ENCODE data around the gene ATP10B. TPM values are rescaled to one million over a fixed set of nuclear protein-coding genes. Genes with fewer than 3 reads are reported as not detected.

Gene ATP10B
- total and polyA plus RNA-seq, 2 experiments from 2014 or later, result 0.03 TPM; not detected in 1

GRCh38 chr5:160547061-160547460 is 304.9 kb downstream of the ATP10B start:
- no peak for DNase-seq (ENCODE audit: low read depth in 1 of 2, low spot score in 1 of 2)
- Histone ChIP-seq H3K9me3 (ENCODE audit: low read depth) (no peaks in the 10 kb centered on the region), H3K4me3 (no peak overlapping the region), H3K27ac (no peak overlapping the region), H3K4me1 (ENCODE audit: low read depth) (no peaks in the 10 kb centered on the region), H3K27me3 (peaks cover 48% of the 10 kb centered on the region), H3K36me3 (no peaks in the 10 kb centered on the region)
- TF ChIP-seq, protein P1, sequence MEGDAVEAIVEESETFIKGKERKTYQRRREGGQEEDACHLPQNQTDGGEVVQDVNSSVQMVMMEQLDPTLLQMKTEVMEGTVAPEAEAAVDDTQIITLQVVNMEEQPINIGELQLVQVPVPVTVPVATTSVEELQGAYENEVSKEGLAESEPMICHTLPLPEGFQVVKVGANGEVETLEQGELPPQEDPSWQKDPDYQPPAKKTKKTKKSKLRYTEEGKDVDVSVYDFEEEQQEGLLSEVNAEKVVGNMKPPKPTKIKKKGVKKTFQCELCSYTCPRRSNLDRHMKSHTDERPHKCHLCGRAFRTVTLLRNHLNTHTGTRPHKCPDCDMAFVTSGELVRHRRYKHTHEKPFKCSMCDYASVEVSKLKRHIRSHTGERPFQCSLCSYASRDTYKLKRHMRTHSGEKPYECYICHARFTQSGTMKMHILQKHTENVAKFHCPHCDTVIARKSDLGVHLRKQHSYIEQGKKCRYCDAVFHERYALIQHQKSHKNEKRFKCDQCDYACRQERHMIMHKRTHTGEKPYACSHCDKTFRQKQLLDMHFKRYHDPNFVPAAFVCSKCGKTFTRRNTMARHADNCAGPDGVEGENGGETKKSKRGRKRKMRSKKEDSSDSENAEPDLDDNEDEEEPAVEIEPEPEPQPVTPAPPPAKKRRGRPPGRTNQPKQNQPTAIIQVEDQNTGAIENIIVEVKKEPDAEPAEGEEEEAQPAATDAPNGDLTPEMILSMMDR (IDR thresholded peaks at IDR 0.05; ENCODE audit: low read depth, low read length), result no peak

GRCh38 chr5:160545832-160546231 is 306.2 kb downstream of the ATP10B start:
- no peak for DNase-seq (ENCODE audit: low read depth in 1 of 2, low spot score in 1 of 2)
- TF ChIP-seq, protein P1 (IDR thresholded peaks at IDR 0.05; ENCODE audit: low read depth, low read length), result no peak

DNA sequence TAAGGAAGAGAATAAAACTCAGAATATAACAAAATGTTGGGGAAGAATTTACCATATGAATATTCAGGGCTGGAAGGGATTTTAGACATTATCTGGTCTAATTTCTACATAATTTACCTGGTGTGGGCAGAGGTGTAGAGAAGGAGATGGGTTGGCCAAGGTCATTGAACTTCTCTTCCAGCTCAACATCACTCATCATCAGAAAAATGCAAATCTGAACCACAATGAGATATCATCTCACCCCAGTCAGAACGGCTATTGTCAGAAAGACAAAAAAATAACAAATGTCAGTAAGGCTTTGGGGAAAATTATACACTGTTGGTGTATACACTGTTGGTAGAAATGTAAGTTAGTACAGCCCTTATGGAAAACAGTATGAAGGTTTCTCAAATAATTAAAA is 308.6 kb downstream of the ATP10B start:
- H3K4me3 ChIP-seq, result no peak overlapping the region
- no peak for DNase-seq (ENCODE audit: low read depth in 1 of 2, low spot score in 1 of 2)
- no peaks in the 10 kb centered on the region for H3K36me3 ChIP-seq
- TF ChIP-seq, protein P1 (IDR thresholded peaks at IDR 0.05; ENCODE audit: low read depth, low read length), result no peak
- H3K4me1 ChIP-seq (ENCODE audit: low read depth), result no peaks in the 10 kb centered on the region
- no peak overlapping the region for H3K27ac ChIP-seq
- H3K27me3 ChIP-seq, result peaks cover 68% of the 10 kb centered on the region
- no peaks in the 10 kb centered on the region for H3K9me3 ChIP-seq (ENCODE audit: low read depth)

More at GRCh38 chr5:160545832-160546231, 306.2 kb downstream of the ATP10B start:
- Histone ChIP-seq H3K27ac (no peak overlapping the region), H3K4me1 (ENCODE audit: low read depth) (no peaks in the 10 kb centered on the region), H3K4me3 (no peak overlapping the region), H3K36me3 (no peaks in the 10 kb centered on the region), H3K27me3 (peaks cover 47% of the 10 kb centered on the region), H3K9me3 (ENCODE audit: low read depth) (no peaks in the 10 kb centered on the region)

- H3K36me3 ChIP-seq, result no peaks in the 10 kb centered on the region
- H3K27ac ChIP-seq, result no peak overlapping the region
- no peaks in the 10 kb centered on the region for H3K4me1 ChIP-seq (ENCODE audit: low read depth)
- H3K4me3 ChIP-seq, result no peak overlapping the region
- DNase-seq (ENCODE audit: low read depth in 1 of 2, low spot score in 1 of 2), result no peak
- TF ChIP-seq, protein P1 (IDR thresholded peaks at IDR 0.05; ENCODE audit: low read depth, low read length), result no peak
- no peaks in the 10 kb centered on the region for H3K9me3 ChIP-seq (ENCODE audit: low read depth)
- H3K27me3 ChIP-seq, result peaks cover 73% of the 10 kb centered on the region
These were observed 309.2 kb downstream of the ATP10B start for GRCh38 chr5:160542840-160543239.

- Histone ChIP-seq H3K36me3 (no peaks in the 10 kb centered on the region), H3K4me3 (no peak overlapping the region), H3K27me3 (peaks cover 77% of the 10 kb centered on the region), H3K9me3 (ENCODE audit: low read depth) (no peaks in the 10 kb centered on the region), H3K27ac (no peak overlapping the region), H3K4me1 (ENCODE audit: low read depth) (no peaks in the 10 kb centered on the region)
- no peak for DNase-seq (ENCODE audit: low read depth in 1 of 2, low spot score in 1 of 2)
- TF ChIP-seq, protein P1 (IDR thresholded peaks at IDR 0.05; ENCODE audit: low read depth, low read length), result no peak
These were observed 309.7 kb downstream of the ATP10B start for GRCh38 chr5:160542281-160542680.

- Histone ChIP-seq H3K4me3 (no peak overlapping the region), H3K4me1 (ENCODE audit: low read depth) (no peaks in the 10 kb centered on the region), H3K36me3 (no peaks in the 10 kb centered on the region), H3K27me3 (peaks cover 76% of the 10 kb centered on the region), H3K27ac (no peak overlapping the region), H3K9me3 (ENCODE audit: low read depth) (no peaks in the 10 kb centered on the region)
- DNase-seq (ENCODE audit: low read depth in 1 of 2, low spot score in 1 of 2), result no peak
- TF ChIP-seq, protein P1 (IDR thresholded peaks at IDR 0.05; ENCODE audit: low read depth, low read length), result no peak
These were observed 312.6 kb downstream of the ATP10B start for GRCh38 chr5:160539431-160539830.

Measured in cardiac muscle cell (in vitro differentiated cells and primary cell).